ENCODE data around the gene SSB.
"Not testable (repeated sequence)": the region's sequence is repeated elsewhere in the genome, so short reads cannot be mapped to it uniquely, and the experiment has no call there.

SSB gene

DNA sequence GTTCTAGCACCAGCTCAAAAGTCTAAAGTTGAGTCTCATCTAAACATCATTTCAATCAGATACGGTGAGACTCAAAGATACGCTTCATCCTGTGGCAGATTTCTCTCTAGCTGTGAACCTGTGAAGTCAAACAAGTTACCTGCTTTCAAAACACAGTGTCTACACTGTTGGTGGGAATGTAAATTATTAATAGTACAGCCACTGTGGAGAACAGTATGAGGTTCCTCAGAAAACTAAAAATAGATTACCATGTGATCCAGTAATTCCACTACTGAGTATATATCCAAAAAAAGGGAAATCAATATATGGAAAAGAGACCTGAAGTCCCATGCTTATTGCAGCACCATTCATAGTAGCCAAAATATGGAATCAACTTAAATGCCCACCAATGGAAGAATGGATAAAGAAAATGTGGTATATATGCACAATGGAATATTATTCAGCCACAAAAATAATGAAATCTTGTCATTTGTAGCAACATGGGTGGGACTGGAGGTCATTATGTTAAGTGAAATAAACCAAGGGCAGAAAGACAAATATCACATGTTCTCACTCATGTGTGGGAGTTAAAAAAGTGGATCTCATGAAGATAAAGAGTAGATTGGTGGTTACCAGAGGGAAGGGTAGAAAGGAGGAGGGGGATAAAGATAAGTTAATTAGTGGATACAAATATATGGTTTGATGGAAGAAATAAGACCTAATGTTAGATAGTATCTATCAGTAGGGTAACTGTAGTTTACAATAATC is 40.2 kb downstream of the SSB start:
- no peak for DNase-seq

DNA sequence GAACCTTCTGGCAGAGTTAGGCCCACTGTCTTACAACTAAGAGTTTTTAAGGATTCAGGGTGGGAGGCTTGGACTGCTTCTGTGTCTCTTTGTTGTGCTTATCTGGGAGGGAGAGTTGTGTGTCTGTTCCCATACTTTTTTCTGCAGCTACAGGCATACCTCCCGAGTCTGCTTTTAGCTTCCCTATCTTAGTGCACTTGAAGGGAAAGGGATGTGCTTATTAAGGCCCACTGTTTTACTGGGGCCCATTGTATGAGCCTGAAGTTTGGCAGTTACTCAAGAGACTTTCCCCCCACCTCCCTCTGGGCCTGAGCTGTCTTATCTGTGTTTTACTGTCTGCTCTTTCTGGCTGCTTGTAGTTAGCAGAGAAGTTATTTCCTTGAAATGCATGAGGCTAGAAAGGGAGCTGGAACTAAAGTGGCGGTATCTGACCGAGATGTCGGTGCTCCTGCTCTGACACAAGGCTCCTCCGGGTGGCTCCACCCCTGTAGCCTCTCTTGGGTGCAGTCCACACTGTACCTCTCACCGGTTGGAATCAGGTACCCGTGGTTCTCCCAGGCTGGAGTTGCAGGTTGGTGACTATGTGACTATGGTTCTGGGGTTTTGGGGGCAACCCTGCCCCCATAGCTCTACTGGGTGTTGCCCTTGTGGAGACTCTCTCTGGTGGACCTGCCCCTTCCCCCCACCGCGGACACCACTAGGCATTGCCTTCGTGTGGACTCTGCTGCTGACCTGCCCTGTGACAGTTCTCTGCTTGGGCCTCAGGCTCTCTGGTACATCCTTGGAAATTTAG is 41.5 kb downstream of the SSB start:
- no peak for DNase-seq

DNA sequence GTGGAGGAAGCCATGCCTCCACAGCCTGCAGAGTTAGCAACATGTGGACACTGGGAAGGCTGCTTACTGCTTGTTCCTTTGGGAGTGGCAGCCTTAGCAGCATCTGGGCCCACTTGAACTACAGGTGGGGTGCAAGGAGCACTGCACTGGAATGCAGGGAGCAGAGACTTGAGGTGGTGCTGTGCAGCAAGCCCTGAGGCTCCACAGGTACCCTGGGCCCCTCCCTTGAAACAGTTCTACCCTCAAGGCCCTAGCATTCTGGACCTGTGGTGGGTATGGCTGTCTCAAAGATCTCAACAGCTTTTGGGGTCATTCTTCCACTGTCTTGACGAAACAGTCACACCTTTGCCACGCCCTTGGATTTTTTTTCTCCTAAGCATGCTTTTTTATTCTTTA is 42.1 kb downstream of the SSB start:
- DNase-seq: no peak

DNA sequence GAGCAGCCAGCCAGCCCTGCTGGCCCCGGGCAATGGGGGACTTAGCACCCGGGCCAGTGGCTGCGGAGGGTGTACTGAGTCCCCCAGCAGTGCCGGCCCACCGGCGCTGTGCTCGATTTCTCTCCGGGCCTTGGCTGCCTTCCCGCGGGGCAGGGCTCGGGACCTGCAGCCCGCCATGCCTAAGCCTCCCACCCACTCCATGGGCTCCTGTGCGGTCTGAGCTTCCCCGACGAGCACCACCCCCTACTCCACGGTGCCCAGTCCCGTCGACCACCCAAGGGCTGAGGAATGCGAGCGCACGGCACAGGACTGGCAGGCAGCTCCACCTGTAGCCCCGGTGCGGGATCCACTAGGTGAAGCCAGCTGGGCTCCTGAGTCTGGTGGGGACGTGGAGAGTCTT is 43.0 kb downstream of the SSB start:
- not testable (repeated sequence) for DNase-seq

DNA sequence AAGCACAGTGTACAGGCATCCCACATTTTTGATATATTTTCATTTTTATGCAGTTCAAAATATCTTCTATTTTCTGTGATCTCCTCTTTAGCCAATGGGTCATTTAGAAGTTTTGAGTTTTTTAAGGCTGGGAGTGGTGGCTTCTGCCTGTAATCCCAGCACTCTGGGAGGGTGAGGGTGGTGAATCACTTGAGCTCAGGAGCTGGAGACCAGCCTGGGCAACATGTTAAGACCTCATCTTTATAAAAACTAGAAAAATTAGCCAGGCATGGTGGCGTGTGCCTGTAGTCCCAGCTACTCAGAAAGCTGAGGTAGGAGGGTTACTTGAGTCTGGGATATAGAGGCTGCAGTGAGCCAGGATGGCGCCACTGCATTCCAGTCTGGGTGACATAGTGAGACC is 46.3 kb downstream of the SSB start:
- no peak for DNase-seq

DNA sequence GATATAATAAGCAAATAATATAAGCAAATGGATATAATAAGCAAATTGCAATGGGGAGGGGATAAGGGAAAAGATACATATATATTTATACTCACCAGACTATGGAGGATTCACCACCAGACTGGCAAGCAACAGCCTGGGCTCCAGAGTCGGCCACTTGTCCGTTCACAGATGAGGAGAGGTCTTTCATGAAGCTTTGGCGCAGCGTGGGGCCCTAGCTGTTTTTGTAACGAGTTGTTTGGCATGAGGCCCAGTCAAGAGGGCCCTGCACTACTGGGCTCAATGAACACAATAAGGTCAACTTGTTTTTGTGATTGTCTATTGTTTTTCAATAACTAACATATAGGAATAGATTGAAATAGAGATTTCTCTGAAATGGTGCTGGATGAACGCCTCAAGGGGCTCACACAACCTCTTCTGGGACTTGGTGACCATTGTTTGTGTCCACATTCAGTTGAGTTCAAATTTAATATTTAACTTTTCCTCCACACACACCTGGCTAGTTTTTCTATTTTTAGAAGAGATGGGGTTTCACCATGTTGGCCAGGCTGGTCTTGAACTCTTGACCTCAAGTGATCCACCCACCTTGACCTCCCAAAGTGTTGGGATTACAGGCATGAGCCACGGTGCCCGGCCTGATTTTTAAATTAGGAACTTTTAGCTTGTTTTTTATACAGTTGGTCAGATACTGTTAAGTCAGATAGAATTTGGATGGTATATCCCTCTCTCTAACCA is 50.5 kb downstream of the SSB start:
- not testable (repeated sequence) for DNase-seq

DNA sequence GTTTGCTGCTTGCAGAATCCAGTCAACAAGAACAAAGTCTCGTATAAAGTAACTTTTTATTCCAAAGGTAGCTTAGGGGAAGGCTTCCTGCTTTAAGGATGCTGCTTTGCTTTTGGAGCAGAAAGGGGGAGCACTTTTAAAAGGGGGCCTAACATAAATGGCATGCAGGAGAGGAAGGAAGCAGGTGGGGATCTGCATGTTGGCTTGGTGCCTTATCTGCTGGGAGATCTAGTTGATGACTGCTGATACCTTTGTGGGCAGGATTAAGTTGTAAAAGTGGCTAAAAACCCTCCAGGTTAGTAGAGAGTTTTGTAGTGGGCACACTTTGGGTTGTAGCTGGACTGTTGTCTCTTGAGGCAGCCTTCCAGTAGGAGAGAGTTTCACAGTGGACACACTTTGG is 51.0 kb downstream of the SSB start:
- DNase-seq: no peak

DNA sequence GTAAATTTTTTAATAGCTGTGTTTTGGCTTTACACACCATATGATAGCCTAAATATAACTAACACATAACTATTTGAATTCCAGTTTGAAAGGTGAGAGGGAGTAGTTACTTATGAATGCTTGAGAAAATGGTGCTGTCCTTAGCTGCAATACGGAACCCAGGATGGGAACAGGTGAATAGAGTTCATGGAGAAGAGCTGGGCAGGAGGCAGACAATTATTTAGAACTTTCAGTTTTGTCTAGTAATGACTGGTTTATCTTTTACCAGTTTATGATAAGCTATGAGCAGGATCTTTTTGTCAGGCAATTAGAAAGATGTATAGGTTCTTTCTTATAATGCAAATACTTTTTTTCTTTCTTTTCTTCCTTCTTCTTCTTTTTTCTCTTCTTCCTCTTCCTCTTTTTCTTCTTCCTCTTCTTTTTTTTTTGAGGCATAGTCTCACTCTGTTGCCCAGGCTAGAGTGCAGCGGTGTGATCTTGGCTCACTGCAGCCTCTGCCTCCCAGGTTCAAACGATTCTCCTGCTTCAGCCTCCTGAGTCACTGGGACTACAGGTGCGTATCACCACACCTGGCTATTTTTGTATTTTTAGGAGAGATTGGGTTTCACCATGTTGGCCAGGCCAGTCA is 54.5 kb downstream of the SSB start:
- DNase-seq: no peak

DNA sequence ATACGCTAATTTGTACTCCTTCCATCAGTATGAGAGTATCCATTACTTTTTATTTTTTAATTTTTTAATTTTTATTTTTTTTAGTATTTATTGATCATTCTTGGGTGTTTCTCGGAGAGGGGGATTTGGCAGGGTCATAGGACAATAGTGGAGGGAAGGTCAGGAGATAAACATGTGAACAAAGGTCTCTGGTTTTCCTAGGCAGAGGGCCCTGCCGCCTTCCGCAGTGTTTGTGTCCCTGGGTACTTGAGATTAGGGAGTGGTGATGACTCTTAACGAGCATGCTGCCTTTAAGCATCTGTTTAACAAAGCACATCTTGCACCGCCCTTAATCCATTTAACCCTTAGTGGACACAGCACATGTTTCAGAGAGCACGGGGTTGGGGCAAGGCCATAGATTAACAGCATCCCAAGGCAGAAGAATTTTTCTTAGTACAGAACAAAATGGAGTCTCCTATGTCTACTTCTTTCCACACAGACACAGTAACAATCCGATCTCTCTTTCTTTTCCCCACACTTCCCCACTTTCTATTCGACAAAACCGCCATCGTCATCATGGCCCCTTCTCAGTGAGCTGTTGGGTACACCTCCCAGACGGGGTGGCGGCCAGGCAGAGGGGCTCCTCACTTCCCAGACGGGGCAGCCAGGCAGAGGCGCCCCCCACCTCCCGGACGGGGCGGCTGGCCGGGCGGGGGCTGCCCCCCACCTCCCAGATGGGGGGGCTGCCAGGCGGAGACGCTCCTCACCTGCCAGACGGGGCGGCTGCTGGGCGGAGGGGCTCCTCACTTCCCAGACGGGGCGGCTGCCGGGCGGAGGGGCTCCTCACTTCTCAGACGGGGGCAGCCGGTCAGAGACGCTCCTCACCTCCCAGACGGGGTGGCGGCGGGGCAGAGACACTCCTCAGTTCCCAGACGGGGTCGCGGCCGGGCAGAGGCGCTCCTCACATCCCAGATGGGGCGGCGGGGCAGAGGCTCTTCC is 56.9 kb downstream of the SSB start:
- DNase-seq: not testable (repeated sequence)

DNA sequence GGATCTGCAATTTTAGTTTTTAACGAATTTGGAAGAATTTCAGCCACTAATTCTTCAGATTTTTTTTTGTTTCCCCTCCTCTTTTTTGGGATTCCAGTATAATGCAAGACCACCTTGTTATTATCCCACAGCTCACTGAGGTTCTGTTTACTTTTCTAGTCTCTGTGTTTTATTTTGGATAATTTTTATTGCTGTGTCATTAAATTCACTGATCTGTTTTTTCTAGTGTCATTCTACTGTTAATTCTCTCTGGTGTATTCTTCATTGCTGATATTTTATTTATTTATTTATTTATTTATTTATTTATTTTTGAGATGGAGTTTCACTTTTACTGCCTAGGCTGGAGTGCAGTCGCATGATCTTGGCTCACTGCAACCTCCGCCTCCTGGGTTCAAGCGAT is 60.8 kb downstream of the SSB start:
- no peak for DNase-seq

DNA sequence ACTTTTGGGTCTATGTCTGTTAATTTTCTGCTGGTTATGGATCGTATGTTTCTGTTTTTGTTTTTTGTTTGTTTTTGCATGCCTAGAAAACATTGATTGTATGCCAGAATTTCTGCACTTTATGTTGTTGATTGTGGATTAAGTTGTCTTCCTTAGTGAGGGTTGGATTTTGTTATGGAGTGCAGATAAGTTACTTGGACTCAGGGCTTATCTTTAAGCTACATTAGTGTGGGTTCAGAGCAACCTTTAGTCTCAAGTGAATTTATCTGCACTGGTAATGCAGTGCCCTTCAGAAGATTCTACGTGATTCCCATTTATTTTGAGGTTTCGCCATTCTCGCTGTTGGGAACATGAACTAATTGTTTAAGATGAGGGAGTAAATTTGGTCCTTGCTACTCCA is 61.5 kb downstream of the SSB start:
- no peak for DNase-seq
